Thyroid gland (tissue), 4 donors: ENCODE data around the gene PWWP2A. TPM values are rescaled to one million over a fixed set of nuclear protein-coding genes. Genes with fewer than 3 reads are reported as not detected.

Experiments
- DNase-seq, 2 donors: peaks; one replicate each; pipeline ENCODE4 v3.0.0-alpha.2; 2019
- H3K27ac ChIP-seq, 3 donors: fragments of 200-600 bp; sonication (generic); 1 replicate in 2 of 3; 2 replicates in 1 of 3; pipeline ENCODE4 v1.5.1; 2016 to 2019; ENCODE audit warnings: mild to moderate bottlenecking in 1 of 3, moderate library complexity in 1 of 3
- H3K27me3 ChIP-seq: fragments of 200-600 bp; sonication (generic); one replicate; pipeline ENCODE4 v1.5.1; 2019
- H3K36me3 ChIP-seq, 2 donors: fragments of 200-600 bp; sonication (generic); one replicate each; pipeline ENCODE4 v1.5.1; 2016 to 2019
- H3K4me1 ChIP-seq, 2 donors: fragments of 200-600 bp; sonication (generic); one replicate each; pipeline ENCODE4 v1.5.1; 2017 to 2019
- H3K4me3 ChIP-seq, 3 donors: fragments of 200-600 bp; sonication (generic); replicated peaks in 1 of 3; 1 replicate in 2 of 3; 2 replicates in 1 of 3; pipeline ENCODE4 v1.5.1; 2016; ENCODE audit warnings: mild to moderate bottlenecking in 1 of 3
- H3K9me3 ChIP-seq: fragments of 200-600 bp; sonication (generic); one replicate; pipeline ENCODE4 v1.5.1; 2017
- CTCF ChIP-seq, 6 experiments: fragments of 200-600 bp in 3 of 6; fragments of 450-650 bp in 3 of 6; sonication (generic) in 3 of 6; IDR thresholded peaks; one replicate each; pipeline ENCODE4 v1.5.1; 2016 to 2019; ENCODE audit warnings: antibody characterized with exemption in 6 of 6, mild to moderate bottlenecking in 2 of 6, inconsistent platforms in 1 of 6, moderate library complexity in 1 of 6
- POLR2A ChIP-seq, 2 donors: fragments of 450-650 bp; IDR thresholded peaks; one replicate each; pipeline ENCODE4 v1.6.1; 2017; ENCODE audit warnings: antibody characterized with exemption in 2 of 2, mild to moderate bottlenecking in 2 of 2, moderate library complexity in 1 of 2
- WGBS, 2 donors: methylation state at CpG; one replicate each; pipeline ENCODE4 v1.1.5; 2017; 5-methylcytosine and 5-hydroxymethylcytosine counted together
- intact Hi-C: fragments of 100-400 bp; cut with DNase I; formaldehyde crosslinking; loops from one replicate; pipeline ENCODE4 v1.15.1; 2023
- total RNA-seq, 4 donors: library from RNA; depleted of rRNA; stranded (reverse); fragments of >200 nt; gene quantifications; one replicate each; pipeline ENCODE4 v1.2.3, GENCODE V29; 2016

The PWWP2A gene
- total RNA-seq, 4 donors from 2014 or later = 28.9 to 57.3 (median 38.2) TPM

- no peaks in the 10 kb centered on the region for H3K9me3 ChIP-seq
- TF ChIP-seq CTCF (IDR thresholded peaks at IDR 0.05) (no peak), POLR2A (IDR thresholded peaks at IDR 0.05) (no peak)
- WGBS, 2 donors = 76 to 80% methylated on average over 6 of the region's 6 CpGs
- no peak overlapping the region for H3K27ac ChIP-seq
- intact Hi-C loops = loop anchor here (10.0 kb wide), 1 partner anchor 115 kb away; no protein-coding TSS in a partner anchor
- no peaks in the 10 kb centered on the region for H3K27me3 ChIP-seq
- no peak for DNase-seq
- no peaks in the 10 kb centered on the region for H3K36me3 ChIP-seq
- no peak overlapping the region for H3K4me3 ChIP-seq
- H3K4me1 ChIP-seq = peaks cover 6 to 15% of the 10 kb centered on the region in 2 donors
Observed at GRCh38 chr5:160129841-160130240, 10.6 kb upstream of the PWWP2A start.

GRCh38 chr5:160128632-160129031 is 9.4 kb upstream of the PWWP2A start:
- no peak overlapping the region for H3K27ac ChIP-seq
- no peaks in the 10 kb centered on the region for H3K9me3 ChIP-seq
- H3K36me3 ChIP-seq = no peaks in the 10 kb centered on the region
- 77 to 96% methylated on average over 7 of the region's 7 CpGs for WGBS, 2 donors
- intact Hi-C loops = loop anchor here (10.0 kb wide), 1 partner anchor 114 kb away; no protein-coding TSS in a partner anchor
- H3K27me3 ChIP-seq = no peaks in the 10 kb centered on the region
- H3K4me1 ChIP-seq = peaks cover 5 to 11% of the 10 kb centered on the region in 2 donors
- no peak for DNase-seq
- TF ChIP-seq CTCF (IDR thresholded peaks at IDR 0.05) (no peak), POLR2A (IDR thresholded peaks at IDR 0.05) (no peak)
- no peak overlapping the region for H3K4me3 ChIP-seq

- Histone ChIP-seq H3K27ac (no peak overlapping the region), H3K9me3 (no peaks in the 10 kb centered on the region), H3K4me3 (no peak overlapping the region), H3K4me1 (peaks cover 5 to 7% of the 10 kb centered on the region in 2 donors), H3K27me3 (no peaks in the 10 kb centered on the region), H3K36me3 (no peaks in the 10 kb centered on the region)
- 8 to 15% methylated on average over 12 of the region's 12 CpGs for WGBS, 2 donors
- intact Hi-C loops = loop anchor here (10.0 kb wide), 1 partner anchor 105 kb away; no protein-coding TSS in a partner anchor
- no peak for TF ChIP-seq POLR2A (IDR thresholded peaks at IDR 0.05)
- TF ChIP-seq CTCF (IDR thresholded peaks at IDR 0.05) = peak in 5 of 6 experiments; percentile 28 to 50 (median 38)
- no peak for DNase-seq
Observed at GRCh38 chr5:160119905-160120266, 636 bp upstream of the PWWP2A start.

- Histone ChIP-seq H3K4me3 (peak overlapping the region; percentile 89 to 98 (median 93)), H3K9me3 (no peaks in the 10 kb centered on the region), H3K27ac (peak overlapping the region; percentile 89 to 97 (median 96)), H3K4me1 (peaks cover 5 to 7% of the 10 kb centered on the region in 2 donors), H3K27me3 (no peaks in the 10 kb centered on the region), H3K36me3 (no peaks in the 10 kb centered on the region)
- 0 to 1% methylated on average over 10 to 15 of the region's 79 CpGs for WGBS, 2 donors
- TF ChIP-seq POLR2A (IDR thresholded peaks at IDR 0.05) (peak in 1 of 2 donors; percentile 26), CTCF (IDR thresholded peaks at IDR 0.05) (peak in 1 of 6 experiments; percentile 22)
- intact Hi-C loops = no loop called here
- DNase-seq = peak; percentile 58 to 60
Observed at GRCh38 chr5:160118349-160119141, 705 bp downstream of the PWWP2A start.

- no peak for DNase-seq
- intact Hi-C loops = no loop called here
- TF ChIP-seq POLR2A (IDR thresholded peaks at IDR 0.05) = no peak
- TF ChIP-seq CTCF (IDR thresholded peaks at IDR 0.05) = no peak
- H3K4me1 ChIP-seq = peaks cover 5 to 7% of the 10 kb centered on the region in 2 donors
- no peak overlapping the region for H3K4me3 ChIP-seq
- H3K36me3 ChIP-seq = peaks cover 0 to 10% of the 10 kb centered on the region in 2 donors
- WGBS, 2 donors = 96 to 97% methylated on average over 7 of the region's 7 CpGs
- no peaks in the 10 kb centered on the region for H3K27me3 ChIP-seq
- H3K9me3 ChIP-seq = no peaks in the 10 kb centered on the region
- H3K27ac ChIP-seq = no peak overlapping the region
Observed at GRCh38 chr5:160116991-160117390, 2.3 kb downstream of the PWWP2A start.
